Iris pigment epithelial cell (primary cell): ENCODE measurements around the gene TP53I11.

Experiments
- DNase-seq: peaks from one replicate; pipeline ENCODE4 v3.0.0-alpha.2; 2011; ENCODE audit warnings: low read depth

The TP53I11 gene

DNA sequence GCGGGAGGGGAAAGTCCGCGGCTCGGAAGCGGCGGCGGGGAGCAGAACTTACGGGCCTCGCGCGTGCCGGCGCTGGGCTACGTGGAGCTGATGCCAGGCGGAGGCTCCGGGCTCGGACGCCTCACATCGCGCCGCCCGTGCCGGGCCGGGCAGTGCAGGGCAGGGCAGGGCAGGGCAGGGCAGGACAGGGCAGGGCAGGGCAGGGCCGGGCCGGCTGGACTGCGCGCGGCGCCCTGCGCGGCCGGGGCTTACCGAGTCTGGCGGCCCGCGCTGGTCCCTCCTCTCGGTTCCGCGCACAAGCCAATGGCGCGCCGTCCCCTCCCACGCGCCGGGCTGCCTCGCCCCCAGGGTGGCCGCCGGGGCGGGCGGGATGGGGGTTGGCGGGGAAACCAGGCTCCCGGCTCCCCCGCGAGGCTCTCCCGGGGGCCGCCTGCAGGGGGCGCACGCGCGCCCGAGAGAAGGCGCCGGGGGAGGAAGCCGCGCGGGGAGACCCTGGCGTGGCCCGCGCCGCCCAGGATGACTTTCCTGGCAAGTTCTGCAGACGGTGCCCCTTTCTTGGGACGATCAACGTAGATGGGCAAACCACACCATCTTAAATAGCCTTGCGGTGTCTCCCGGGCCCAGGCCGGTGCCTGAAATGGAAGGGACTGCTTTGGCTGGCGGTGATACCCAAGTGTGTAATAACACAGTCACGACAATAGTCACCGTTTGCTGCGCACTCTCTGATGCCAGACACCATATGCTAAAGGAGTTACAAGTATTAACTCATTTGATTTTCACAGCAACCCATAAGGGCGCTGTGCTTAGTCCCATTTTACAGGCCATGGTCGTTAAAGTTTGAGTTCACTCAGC, at the start of gene TP53I11:
TSS of gene TP53I11 (minus strand) at position 259 of the 852 bp plus-strand sequence. CDS start 12,548 bp downstream, outside the sequence.
- DNase-seq: peak; percentile 72

- DNase-seq: no peak
Measured at GRCh38 chr11:44999068-44999467, 48.4 kb upstream of the TP53I11 start.

DNA sequence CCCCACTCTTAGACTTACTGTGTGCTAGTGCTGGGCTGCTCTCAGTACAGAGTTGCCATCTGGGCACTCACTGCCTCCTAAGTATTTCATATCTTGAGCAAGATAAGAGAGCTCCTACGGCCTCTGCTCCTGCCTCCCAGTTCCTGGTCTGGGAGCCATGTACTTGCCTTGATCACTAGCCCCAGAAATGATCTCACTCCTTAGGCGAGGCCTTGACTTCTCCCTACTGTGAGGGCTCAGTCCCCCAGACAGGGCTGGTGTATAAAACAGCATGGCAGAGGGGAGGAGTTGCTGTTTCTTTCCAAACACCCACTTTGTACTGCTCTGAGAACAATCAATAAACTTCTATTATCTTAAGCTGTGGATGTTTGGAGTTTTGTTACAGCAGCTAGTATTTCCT, 47.4 kb upstream of the TP53I11 start:
- no peak for DNase-seq

- no peak for DNase-seq
Measured at GRCh38 chr11:44997566-44997965, 46.9 kb upstream of the TP53I11 start.

GRCh38 chr11:44994753-44995152, 44.1 kb upstream of the TP53I11 start:
- no peak for DNase-seq

- DNase-seq: no peak
Measured at GRCh38 chr11:44993971-44994704, 43.5 kb upstream of the TP53I11 start.

- no peak for DNase-seq
Measured at GRCh38 chr11:44992774-44993173, 42.1 kb upstream of the TP53I11 start.

DNA sequence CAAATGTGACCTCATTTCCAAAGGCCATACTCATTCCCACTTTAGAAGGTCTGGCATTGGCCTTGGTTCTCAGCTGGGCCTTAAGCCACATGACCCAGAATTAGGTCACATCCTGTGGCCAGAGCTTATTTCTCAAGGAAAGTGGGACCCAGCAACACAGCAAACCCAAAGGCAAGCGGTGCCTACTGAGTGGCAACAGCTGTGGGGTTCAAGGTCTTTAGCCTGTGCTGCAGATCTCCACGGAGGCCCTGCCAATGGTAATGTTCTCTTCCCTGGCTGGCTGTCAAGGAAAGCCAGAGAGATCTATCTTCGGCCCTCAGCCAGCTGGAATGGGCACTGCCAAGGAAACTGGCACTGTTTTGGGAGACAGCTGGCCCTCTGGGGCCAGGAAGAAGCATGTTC, 41.5 kb upstream of the TP53I11 start:
- no peak for DNase-seq

DNA sequence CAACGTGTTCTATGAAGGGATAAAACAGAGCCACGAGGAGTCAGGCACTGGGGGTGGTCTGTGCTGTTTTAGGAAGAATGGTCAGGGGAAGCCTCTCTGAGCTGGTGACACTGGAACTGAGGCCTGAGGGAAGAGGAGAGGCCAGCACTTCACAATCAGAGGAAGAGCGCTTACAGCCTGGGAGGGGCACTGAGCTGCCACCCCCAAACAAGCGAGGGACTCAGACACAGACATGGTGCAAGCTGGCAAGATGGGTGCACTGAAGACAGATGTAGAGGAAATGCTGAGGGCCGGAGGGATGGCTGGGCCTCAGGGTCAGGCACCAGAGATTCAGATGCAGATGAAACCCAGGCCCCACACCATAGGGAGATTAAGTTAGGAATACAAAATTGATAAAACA, 40.0 kb upstream of the TP53I11 start:
- DNase-seq: no peak

DNA sequence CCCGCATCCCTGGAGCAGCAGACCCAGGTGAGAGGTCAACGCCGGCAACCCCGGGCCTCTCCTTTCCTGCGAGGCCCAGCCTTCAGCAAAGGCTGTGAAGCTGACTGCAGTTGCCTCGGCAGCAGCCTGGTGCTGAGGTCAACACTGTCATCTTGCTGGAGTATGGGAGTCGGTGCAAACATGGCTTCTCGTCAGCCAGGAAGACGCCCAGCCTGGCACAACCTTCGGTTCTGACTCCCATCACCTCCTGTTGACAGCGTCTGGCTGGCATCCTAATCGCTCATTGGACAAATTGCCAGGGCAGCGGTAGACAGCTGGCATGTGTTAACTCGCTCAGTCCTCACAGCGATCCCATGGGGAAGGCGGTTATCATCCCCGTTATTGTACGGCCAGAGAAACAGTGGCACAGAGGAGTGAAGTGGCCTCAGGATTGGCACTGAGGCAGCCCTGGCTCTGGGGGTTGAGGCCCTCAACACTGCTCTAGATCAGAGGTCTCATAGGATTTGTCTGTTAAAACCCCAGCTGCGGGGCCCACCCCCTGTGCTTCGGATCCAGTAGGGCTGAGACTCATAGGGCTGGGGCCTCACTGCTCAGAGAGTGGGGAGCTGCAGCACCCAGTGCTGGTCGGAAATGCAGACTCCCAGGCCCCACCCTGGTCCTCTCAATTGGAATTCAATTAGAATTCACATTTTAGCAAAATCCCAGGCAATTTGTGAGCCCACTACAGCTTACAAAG, 39.3 kb upstream of the TP53I11 start:
- DNase-seq: no peak

- no peak for DNase-seq
Measured at GRCh38 chr11:44988981-44989635, 38.4 kb upstream of the TP53I11 start.

- DNase-seq: no peak
Measured at GRCh38 chr11:44988111-44988510, 37.4 kb upstream of the TP53I11 start.

DNA sequence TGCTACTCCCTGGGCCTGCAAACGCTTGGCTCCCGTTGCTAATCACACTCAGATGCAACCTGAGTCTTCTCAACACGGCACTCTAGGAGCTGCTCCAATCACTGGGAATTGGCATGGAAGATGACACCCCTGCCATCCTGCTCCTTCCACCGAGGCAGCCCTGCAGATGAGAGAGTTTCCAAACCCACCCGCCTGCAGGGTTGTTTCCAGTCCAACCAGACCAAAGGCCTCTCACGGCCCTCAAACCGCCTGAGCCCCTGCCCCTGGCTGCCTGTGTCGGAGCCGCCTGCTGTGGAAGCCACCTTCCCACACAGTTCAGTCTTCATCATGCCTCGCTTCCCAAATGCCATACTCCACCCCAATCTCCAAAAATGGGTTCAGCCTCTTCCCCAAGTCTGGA, 36.8 kb upstream of the TP53I11 start:
- DNase-seq: no peak

DNA sequence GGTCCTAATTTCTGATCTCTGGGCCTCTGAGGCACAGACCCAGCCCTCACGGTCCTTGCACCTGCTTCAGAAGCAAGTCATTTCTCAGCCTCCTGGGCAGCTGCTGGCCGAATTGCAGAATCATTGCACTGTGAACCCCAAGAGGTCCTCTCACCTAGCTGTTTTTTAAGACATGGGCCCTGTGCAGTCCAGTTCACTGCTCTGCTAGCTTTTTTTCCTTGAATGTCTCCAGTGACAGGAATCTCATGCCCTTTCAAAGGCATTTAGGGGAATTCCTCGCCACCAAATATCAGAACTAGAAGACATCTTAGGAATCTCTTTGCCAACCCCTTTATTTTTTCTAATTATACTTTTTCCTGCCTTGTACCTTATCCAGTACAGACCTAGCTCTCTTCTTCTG, 35.6 kb upstream of the TP53I11 start:
- no peak for DNase-seq

DNA sequence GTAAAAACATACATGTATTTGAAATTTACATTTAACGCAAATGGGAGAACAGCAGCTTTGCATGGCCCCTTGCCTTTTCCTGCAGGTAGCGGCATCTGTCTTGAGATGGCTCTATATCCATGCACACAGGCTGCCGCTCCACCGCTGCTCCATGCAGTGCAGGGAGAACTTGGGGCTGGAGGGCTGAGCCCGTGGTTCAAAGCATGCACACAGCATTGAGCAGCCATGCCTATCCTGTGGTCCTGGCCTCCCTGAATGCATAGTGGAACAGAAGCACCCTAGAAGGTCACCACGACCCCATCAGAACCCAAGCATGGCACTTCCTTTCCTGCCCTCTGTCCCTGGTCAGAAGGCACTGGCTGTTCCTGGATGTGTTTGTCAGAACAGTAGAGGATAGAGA, 35.0 kb upstream of the TP53I11 start:
- no peak for DNase-seq

GRCh38 chr11:44983786-44984185, 33.1 kb upstream of the TP53I11 start:
- no peak for DNase-seq

DNA sequence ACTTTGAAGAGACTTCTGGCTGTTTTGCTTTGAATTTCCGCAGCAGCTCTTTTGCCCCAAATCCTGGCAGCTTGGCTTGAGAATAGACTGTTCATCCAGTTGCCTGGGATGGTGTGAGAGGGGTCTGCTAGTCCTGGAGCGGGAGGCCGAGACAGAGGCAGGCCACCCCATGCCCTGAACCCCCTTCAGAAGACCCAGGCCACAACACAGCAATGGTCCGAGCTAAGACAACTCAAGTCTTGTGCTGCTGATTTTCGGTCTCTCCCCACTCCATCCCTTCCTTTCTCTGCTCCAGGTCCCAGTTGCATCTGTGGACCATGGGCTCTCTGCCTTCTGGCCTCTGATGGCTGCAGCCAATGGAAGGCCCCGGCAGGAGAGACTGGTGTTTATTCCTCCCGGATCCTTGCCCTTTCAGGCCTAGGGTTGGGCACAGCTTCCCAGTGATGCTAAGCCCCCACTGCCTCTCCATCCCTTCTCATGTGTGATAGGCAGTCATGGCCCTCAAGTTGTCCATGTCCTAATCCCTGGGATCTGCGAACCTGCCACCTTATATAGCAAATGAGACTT, 31.9 kb upstream of the TP53I11 start:
- DNase-seq: no peak

GRCh38 chr11:44980533-44981427, 30.1 kb upstream of the TP53I11 start:
- no peak for DNase-seq

DNA sequence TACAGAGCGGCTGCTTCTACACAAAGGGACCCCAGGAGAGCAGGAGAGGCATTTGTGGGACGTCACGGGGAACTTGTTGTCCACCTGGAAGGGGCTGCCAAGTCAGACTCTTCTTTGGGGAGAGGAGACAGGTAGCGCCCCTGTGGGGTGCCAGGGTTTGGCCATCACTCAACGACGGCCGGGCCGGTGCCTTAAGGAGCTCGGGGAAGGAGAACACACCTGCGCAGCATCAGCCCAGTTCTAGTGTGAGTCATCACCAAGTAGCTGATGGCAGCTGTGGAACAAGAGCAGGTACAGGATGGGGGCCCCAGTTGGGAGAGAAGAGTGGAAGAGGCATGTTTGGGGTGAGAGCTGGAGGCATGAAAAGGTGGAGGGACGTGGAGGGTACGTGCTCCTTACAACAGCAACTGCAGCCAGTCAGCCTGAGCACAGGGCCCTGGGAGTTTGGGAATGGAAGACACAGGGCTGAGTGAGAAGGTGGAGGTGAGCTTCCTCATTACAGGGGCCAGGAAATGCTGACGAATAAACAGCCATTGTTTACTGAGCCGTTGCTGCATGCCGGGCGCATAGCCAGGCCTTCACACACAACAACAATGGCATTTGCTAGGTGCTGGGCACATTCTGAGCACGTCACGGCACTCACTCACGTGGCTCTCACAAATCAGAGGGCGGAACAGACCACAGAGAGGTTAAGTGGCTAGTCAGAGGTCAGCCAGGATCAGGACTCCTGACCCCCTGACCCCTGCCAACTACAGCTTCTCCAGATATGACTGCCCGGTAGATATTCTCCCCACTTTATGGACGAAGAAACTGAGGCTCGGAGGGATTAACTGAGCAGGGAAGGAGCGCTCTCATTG, 29.1 kb upstream of the TP53I11 start:
- no peak for DNase-seq

GRCh38 chr11:44978961-44979331, 28.3 kb upstream of the TP53I11 start:
- no peak for DNase-seq
